Bone marrow (tissue), 2 donors: ENCODE data around the gene ANO2.

Experiments used
- DNase-seq, 2 donors: peaks; one replicate each; lab custom pipeline; 2025; lab: John Stamatoyannopoulos, UW

The ANO2 gene

DNA sequence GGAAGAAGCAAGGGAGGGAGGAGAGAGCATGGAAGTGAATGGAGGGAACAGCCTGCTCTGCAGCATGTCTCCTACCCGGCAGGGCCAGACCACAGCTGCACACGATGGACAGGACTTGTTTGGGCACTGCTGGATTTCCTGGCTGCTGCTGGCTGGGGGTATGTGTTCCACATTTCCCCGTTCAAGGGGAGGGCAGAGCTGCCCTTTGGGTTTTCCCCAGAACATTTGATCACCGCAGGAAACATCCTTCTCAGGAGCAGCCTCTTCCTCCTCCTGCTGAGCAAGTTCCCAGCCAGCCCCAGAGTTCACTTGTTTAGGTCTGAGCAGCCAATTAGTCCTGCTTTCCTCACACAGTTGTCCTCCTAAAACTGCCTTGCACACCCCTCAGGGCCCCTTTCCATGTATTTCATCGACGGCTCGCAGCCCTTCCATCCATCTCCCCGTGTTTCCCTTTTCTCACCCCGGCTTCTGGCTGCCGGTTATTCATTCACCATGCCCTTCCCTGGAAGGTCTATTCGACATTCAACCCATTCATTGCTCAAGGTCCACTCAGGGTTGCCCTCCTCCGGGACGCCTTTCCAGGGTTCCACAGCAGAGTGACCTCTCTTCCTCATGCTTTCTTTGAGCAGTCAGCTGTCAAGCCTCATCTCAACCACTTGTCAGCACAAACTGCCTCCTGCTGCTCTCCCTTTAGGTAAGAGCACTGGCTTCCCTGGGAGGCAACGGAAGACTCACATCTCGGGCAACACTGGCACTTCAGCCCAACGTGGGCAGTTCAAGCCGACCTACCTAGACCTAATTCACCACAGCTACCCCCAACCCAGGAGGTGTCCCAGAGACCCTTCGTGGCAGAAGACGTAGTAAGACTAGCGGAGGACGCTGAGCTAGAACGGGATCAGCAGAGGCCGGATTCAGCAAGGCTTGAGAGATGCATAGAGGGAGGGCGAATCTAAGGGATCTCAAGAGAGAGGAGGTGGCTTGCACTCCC, 20.1 kb upstream of the ANO2 start:
- no peak for DNase-seq

DNA sequence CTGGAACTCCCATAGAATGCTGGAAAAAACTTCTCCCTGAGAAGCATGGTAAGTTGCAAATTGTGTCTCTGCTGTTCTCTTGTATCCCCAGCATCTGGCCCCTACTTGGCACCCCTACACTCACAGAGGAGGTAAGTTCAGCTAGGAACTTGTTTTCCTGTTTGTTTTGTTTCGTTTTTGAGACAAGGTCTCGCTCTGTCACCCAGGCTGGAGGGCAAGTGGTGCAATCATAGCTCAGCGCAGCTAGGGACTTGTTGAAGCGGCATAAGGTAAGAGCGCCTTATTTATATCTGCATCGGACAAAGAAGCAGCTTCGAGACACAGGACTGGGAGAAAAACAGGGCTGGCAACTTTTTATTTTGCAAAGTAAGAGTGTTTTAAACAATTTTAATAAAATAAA, 18.5 kb upstream of the ANO2 start:
- DNase-seq: no peak

DNA sequence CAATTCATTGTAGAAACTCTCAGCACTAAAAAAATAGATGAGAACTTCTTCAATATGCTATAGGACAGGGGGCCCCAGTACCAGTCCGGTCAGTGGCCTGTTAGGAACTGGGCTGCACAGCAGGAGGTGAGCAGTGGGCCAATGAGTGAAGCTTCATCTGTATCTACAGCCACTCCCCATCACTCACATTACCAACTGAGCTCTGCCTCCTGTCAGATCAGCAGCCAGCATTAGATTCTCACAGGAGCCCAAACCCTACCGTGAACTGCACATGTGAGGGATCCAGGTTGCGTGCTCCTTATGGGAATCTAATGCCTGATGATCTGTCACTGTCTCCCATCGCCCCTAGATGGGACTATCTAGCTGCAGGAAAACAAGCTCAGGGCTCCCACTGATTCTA, 15.7 kb upstream of the ANO2 start:
- no peak for DNase-seq

DNA sequence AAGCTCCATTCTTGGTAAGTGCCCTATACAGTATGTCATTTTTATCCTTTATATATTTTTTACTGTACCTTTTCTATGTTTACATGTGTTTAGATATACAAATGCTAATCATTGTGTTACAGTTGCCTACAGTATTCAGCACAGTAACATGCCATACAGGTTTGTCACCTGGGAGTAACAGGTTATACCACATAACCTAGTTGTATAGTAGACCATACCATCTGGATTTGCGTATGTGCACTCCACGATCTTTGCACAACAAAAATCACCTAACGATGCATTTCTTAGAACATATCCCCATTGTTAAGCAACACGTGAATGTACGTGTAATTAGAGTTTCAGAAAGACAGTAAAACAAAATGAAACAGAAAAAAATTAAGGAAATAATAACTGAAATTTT, 11.9 kb upstream of the ANO2 start:
- no peak for DNase-seq

DNA sequence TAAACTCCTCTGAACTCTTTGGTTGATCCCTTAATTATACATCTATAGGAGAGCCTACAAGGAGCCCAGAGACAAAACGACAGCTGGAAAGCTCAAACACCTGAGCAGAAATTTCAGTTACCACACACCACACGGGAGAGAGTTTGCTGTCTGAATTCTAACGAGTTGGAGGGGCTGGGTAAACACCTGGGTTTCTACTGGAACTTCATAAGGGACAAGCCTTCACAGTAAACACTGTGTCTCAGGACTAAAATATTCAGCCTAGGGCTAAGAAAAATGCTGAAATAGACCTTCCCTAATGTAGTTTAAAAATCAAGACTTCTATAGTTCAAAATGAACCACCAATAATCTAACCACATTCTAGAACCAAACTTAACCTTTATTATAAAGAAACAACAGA, 9.6 kb upstream of the ANO2 start:
- DNase-seq: no peak

DNA sequence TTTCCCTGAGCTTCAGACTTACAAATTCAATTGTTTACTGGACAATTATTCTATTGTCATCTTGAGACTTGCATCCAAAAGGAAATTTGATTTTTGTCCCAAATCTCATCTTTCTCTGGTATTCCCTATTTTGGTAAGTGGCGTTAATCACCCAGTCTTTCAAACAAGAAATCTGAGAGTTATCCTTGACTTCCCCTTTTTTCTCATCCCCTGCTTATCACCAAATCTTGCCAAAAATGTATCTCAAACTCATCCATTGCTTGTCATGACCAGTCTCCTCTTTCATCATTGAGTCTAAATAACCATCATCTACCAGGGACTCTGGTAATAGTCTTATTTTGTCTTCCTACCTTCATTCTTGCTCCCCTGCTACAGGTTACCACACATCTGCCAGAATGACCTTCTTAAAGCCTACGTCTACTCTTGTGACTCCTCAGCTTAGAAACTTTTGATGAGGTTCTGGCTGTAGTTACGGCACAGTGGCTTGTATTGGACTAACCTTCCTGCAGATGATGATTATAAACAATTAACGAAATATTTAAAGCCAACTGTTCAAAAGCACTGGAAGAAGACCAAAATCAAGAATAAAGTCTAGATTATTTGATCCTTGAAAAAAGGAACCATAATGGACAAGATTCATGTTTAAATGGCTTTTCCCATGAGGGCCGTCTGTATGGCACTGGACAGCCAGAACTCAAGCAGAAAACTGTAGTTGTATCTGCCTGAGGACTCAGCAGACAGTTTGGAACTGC, 9.0 kb upstream of the ANO2 start:
- no peak for DNase-seq

DNA sequence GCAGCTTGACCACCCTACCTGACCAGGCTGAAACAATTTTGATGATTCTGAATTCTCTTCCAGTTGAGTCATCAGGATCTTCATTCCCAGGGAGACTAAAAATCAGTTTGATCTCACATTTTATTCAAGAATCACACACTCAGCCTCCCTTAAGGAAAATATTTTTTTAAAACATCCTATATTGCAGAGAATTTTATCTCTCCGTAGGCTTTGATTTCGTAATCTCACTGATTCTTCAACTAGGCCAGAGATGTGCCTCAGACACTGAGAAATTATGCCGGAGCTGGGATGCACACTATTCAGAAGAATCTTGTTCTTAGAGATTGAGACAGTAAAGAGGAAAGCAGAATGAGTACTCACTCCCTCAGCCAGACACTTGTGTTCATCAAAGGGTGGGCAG, 7.0 kb upstream of the ANO2 start:
- no peak for DNase-seq

DNA sequence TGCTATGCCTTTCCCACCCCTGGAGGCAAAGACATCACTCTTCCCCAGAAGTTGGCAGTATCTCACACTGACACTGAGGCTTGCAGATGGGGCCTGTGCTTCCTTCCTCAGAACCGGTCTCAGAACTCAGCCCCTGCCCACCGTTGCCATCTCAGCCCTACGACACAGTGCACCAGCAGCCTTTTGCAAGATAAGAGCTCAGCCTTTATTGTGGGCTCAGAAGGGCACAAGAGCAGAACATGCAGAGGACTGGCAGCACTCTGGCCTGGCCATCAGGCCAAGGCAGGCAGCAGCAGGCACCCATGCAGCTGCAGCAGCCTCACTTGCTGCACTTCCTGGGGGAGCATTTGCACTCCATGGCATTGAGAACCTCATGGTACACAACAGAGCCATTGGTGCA, 3.6 kb upstream of the ANO2 start:
- no peak for DNase-seq

DNA sequence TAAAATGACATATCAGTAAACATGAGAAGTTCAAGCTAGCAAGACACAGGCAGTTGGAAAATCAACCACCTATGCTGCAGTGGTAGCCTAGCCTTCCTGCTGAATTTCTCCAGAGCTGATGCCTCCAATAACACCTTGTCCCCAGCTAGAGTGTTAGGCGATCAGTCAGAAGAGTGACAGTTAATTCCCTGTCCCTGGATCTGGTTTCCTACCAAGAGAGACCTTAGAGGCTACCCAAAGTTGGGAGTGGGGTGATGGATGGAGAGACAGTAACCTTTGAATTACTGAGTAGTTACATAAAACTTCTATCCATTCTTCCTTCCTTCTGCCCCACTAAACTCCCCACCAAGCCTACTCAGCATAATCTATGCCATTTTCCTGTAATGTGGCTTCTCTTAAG, 1.9 kb upstream of the ANO2 start:
- DNase-seq: no peak

DNA sequence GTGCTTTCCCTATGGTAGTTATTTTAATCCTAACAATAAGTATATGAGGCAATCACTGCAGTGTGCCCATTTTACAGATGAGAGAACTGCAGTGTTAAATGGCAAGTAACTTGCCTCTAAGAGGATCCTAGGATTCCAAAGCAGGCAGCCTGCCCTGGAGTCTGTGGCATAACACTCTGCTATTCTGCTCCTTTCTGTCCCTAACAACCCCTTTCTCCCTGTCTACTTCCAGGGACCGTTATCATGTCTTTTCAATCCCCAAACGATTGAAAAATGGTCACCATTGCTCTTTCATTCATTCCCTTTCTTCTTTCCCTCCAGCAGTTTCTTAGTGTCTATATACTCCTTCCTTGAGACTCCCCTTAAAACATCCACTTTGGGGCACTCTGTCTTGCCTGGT, 1.3 kb upstream of the ANO2 start:
- DNase-seq: no peak

DNA sequence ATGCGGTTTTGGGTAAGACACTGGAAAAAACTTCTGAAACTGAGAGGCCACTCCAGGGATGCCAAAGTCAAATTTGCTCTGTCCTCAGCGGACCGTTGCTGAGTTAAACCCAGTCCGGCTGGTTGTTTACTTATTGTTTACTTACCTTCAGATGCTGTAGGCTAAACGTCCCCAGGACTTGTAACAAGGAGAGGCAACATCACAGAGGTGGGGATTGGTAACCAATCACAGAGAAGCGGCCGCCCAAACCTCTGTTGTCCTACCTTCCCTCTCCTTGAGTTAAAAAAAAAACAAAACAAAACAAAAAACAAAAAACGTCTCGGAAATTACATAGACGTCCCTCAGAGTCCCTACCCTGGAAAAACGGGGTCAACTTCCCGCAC, 380 bp downstream of the ANO2 start:
- no peak for DNase-seq

DNA sequence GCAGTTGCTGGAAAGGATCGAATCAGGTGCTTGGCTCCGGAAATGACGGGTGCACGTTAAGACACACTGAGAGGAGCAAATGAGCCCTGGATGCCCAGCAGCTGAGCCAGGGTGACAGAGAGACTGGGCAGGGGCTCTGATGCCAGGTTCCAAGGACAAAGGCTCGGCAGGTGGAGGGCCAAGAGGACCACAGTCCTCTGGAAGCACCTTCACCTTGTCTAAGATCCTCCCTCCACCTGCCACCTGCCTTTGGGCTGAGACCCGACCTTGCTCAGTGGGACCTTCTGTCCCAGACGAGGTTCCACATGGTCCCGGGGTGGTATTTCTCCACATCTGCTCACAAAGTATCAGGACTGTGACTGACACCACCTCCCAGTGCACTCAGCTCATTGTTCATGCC, 1.0 kb downstream of the ANO2 start:
- no peak for DNase-seq

DNA sequence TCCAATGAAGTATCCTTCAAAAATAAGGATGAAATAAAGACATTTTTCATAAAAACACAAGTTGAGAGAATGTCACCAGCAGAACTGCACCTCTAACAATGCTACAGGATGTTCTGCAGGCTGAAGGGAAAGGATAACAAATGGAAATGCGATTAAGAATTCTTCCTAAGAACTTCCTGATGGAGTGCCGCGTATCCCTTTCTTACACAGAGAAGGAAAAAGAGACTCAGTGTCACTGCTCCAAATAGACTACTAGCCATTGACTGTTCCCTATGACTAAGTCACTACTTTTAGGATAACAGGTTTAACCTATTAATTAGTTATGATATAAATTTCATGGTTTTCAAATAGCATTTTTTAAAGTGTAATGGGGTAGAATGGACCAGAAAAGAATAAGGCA, 3.2 kb downstream of the ANO2 start:
- no peak for DNase-seq

DNA sequence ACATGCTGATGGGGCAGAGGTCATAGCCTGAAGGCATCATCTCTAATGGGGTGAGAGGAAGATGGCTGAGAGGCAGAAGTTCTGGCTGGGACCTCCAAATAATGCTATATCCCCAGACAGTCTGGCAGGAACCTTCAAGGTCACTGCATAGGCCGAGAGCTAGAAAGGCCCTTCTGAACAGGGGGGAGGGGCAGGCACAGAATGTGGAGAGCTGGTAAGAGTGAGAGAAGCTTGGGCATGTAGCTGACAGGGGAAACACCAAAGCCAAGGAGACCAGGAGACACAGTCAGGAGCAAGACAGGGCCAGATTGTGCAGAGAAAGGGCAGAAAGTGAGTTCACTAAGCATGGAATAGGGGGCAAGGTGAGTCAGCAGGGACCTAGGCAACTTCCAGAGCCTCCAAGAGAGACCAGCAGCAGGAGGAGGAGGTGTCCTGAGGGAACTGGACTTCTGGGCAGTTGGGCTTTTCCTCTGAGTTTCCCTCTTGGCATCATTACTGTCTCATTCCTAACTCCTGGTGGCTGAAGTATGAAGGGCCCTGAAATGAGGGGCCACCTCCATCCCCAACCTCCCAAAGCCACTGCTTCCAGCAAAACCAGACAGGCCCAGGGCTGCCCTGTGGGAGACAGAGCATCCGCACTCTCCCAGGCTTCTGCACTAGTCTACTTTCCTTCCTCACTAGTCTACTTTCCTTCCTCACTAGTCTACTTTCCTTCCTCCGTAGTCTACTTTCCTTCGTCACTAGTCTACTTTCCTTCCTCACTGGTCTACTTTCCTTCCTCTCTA, 17.1 kb downstream of the ANO2 start:
- no peak for DNase-seq

DNA sequence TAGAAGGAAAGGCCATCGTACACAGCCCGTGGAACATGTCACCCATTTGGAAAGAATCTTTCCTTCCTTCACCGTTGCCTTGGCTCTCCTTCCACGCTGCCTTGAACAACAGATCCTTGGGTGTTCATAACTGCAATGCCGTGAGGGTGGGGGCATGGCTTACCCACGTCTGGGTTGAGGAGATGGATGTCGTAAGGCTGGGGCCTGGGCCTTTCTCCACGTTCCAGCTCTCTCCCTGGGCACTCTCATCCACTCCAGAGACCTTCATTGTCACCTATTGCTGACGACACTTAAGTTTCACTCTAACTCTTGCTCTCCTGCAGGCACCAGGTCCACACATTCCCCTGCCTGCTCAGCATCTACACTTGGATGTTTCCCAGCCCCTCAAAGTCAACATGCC, 19.4 kb downstream of the ANO2 start:
- DNase-seq: no peak

DNA sequence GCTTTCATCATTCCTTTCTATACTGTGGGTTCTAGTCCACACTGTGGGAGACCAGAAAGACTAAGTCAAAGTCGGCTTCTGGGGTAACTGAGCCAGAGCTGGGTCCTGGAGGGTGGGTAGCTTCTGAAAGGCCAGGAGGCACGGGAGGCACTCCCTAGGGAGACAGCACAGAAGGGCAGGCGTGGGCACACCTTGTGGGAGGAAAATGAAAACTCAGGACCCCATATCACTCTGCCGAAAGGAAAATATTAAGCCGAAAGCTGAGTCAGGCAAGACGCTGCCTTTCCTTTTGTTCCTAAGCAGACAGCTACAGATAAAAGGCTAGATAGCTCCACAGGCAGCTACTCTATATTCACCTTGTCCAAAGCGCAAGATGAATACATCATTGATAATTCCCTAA, 20.7 kb downstream of the ANO2 start:
- DNase-seq: no peak

DNA sequence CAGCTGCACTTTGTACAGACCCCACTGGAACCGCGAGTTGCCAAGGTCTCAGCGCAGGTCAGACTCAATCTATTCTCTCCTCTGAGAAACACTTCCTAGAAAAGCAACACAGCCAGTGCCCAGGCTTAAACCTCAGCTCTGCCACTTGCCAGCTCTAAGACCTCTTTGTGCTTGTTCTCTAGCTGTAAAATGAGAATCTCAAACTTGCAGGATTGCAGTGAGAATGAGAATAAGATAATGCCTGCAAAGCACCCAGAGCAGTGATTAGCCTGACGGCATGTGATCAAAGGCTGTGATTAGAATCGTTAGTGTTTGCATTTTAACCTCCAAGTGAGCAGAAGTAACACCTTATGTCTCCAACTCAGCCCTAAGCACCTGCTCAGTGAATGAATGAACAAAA, 21.3 kb downstream of the ANO2 start:
- no peak for DNase-seq

DNA sequence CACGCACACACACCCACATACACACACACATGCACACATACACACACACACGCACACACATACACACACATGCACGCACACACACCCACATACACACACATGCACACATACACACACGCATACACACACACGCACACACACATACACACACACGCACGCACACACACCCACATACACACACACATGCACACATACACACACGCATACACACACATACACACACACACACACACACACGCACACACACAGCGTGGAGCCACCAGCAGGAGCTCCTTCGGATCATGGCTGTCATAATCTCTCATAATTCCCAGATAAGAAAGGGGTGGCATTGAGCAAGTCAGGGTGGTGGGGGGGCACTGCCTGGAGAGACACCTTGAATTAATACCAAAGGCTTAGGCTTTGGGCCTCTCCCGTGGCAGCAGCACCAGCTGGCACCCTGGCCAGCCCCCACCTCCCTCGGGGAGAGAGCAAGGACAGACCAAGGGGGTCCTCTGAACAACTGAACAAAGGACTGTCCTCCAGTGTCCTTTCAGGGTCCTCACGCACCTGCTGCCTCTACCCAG, 21.9 kb downstream of the ANO2 start:
- no peak for DNase-seq

DNA sequence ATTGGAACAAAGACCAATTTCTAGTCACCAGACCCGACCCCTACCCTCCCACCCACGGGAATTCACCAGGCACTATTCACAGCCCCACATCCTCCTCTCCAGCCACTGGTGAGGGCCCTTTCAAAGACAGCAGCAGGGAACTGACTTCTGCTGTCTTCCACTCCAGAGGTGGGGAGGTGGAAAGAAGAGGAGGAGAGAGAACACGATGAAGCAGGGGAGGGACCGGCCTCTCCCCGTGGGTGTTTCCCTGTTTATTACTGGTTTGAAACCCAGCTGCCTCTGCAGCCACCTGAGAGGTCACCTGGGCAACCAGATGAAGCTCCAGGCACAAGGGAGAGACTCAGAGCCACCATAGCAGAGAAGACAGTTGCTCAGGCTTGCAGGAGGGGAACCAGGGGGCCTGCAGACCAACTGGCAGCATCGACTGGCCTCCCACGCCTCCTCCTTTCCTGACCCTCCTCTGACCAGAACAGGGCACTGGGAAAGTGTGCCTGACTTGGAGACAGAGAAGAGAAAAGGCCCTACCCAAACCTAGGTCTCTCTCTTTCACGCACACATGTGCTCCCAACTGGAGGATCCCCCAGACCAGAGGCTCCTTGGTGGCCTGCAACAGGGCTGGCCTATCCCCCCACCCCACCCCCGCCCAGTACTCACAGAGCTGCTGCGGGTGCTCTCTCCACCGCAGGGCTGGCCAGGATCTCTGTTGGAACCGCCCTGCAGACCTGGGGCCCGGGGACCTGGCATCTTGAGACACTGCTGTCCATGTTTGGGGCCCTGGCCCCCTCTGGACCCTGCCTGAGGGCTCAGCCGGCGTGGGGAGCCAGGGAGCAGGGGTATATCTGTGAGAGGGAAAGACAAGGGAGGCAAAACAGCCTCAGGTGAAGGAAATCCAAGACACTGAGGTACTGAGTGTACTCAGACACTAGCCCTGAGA, 22.8 kb downstream of the ANO2 start:
- no peak for DNase-seq

DNA sequence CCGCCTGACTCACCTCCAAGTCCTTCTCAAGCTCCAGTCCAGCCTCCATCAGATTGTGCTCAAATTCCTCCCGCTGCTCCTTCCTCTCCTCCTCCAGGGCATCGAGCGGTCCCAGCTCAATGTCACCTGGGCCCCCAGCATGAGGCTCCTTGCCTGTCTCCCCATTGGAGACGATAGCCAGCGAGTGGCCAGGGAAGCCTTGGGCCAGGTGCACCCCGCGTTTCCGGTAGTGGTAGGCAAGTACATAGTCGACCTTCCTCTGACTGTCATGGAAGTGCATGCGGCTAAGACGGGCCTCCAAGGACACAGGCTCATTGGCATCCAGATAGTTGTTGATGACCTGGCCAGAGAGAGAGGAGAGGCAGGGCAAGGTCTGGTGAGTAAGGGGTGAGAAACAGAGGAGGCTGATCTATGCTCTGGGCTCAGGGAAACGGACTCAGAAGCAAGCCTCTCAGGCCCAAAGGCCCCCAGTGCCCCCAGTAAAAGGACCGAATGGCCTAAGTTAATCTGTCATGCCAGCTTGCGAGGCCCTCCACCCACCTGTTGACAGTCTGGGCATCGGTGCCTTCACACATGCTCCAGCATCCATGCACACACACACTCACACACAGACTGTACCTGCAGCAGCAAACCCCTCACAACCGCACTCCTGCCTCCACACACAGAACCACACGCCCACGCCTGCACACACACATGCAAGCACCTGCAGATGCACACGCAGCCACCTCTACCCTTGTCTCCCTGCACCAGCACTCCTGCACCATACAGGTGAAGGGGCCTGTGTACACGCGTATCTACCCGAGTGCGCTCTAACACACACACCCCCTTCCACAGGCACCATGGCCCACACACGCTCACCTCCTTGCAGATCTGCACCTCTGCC, 23.8 kb downstream of the ANO2 start:
- no peak for DNase-seq
